HG02642 (cell line): ENCODE measurements around the gene CD22.
"Not testable (repeated sequence)": the region's sequence is repeated elsewhere in the genome, so short reads cannot be mapped to it uniquely, and the experiment has no call there.

ENCODE experiments used
- ATAC-seq: cut with Tn5 transposase; IDR thresholded peaks from one replicate; pipeline ENCODE4 v1.9.1; 2021; ENCODE audit warnings: mild to moderate bottlenecking; ENCODE audit not compliant: unreplicated experiment, poor library complexity

The CD22 gene

DNA sequence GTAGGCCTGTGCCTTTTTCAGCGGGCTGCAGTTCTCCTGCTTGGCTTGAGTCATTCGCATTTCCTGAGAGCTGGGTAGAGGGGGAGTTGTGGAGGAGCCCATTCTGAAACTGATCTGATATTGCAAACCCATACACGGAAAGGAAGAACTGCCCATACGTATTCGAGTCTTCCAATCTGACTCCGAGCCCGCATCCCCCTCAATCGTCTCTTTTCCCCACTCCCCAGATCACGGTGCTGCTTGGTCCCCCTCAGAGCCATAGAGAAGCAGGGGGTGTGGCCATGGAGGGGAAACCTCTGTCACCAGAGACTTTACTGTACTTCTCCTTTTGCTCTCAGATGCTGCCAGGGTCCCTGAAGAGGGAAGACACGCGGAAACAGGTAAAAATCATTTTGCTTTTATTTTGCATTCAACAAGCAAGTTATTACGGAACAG lies at the start of gene CD22:
CD22 (plus strand) TSS at position 337 of the 435 bp plus-strand sequence. CDS start 2,854 bp downstream, outside the sequence.
- no peak for ATAC-seq

- no peak for ATAC-seq
These were observed 49.6 kb upstream of the CD22 start for GRCh38 chr19:35279374-35279773.

DNA sequence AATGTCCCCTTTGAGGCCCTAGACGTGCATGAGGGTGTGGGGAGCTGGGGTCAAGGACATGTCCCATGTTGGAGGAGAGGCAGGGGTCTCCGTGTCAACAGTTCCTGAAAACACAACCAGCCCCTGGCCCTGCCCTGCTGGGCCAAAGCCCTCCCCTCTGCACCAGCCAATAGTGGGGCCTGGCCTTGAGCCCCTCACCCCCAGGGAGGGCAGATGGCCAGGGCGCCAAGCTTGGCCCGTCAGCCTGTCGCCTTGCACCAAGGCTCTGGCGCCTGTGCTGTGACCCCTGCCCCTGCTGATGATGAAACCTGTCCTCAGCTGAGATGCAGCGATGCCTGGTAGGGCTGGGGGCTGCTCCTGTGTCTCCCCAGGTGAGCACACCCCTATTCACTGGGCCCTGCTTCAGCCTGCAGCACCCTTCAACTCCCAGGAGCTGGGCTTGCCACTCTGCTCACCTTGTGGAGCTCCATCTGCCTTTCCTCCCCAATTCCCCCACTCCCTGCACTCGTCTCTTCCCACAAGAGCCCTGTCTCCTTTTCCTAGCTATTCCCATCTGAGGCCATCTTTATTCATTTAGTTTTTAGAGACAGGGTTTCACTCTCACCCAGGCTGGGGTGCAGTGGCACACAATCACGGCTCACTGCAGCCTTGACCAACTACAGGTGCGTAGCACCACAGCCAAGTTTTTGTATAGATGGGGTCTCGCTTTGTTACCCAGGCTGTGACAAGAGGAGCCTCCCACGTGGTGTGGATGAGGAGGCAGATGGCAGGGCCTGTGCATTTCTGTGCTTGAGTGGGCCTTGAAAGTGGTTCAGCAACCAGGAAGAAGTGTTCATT lies 48.8 kb upstream of the CD22 start:
- no peak for ATAC-seq

- no peak for ATAC-seq
These were observed 47.7 kb upstream of the CD22 start for GRCh38 chr19:35281303-35281702.

GRCh38 chr19:35284153-35285094 lies 44.6 kb upstream of the CD22 start:
- ATAC-seq, result no peak

GRCh38 chr19:35285095-35285449 lies 43.9 kb upstream of the CD22 start:
- no peak for ATAC-seq

GRCh38 chr19:35285465-35285864 lies 43.5 kb upstream of the CD22 start:
- not testable (repeated sequence) for ATAC-seq

GRCh38 chr19:35286101-35286500 lies 42.9 kb upstream of the CD22 start:
- ATAC-seq, result not testable (repeated sequence)

DNA sequence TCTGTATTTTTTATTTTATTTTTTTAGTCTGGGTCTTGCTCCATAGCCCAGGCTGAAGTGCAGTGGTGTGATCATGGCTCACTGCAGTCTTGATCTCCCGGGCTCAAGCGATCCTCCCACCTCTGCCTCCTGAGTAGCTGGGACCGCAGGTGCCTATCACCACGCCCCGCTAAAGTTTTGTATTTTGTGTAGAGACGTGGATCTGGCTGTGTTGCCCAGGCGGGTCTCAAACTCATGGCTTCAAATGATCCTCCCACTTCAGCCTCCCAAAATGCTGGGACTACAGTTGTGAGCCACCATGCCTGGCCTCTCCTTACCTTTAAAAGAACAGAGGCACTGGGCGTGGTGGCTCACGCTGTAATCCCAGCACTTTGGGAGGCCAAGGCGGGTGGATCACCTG lies 41.3 kb upstream of the CD22 start:
- ATAC-seq, result no peak

- ATAC-seq, result no peak
These were observed 40.7 kb upstream of the CD22 start for GRCh38 chr19:35288331-35288730.

DNA sequence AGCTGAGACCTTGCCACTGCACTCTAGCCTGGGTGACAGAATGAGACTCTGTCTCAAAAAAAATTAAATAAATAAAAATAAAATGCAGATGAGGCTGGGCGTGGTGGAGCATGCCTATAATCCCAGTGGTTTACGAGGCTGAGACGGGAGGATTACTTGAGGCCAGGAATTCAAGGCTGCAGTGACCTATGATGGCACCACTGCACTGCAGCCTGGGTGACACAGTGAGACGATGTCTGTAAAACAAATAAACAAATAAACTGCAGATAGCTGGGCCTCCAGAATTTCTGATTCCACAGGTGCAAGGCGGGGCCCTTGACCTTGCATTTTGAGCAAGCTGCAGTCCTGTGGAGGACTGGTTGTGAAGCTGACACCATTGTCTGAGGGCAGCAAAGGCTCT lies 40.1 kb upstream of the CD22 start:
- ATAC-seq, result no peak

DNA sequence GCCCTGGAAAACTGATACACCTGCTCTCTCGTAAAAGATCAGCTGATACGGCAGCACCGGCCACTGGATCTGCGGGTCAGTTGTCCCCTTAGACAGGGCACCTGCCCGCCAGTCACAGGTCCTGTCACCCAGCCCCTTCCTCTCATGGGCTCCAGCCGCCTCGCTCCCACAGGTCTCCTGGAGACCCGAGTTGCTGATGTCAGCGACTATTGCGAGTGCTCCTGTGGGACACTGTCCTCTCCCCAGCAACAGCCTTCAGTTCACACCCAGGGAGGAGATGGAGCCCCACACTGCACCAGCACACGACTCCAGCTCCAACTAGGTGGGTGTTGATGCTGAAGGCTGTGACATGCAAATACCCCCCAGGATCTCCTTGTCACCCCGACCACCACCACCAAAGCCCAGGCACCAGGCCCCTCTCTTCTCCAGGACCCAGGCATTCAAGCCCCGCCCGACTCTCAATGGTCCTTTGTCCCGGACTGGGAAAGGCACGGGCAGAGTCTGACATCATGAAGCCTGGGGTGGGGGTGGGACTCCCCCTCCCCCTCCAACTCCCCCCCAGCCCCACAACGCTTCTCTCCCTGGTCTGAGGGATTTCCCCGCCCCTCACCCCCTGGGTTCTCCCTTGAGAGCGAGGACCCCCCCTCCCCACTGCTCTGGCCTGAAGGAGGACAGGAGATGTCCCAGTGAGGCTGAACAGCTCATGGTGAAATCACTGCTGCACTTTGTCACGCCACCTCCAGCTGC lies 38.4 kb upstream of the CD22 start:
- no peak for ATAC-seq

DNA sequence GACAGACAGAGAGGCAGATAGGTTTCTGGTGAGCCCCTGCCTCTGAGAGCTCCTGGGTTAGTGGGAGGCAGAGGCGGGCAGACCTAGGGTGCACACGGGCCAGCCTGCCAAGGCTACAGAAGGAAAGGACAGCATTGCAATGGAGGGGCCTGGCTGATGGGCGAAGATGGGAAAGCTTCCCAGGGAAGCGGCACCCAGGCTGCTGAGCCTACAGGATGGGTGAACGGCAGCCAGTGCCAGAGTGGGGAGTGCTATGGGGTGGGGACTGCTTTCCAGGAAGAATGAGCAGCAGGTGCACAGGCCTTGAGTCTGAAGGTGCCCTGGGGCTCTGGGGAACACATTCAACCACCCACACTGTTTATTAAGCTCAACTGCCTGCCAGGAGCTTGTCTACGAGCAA lies 37.7 kb upstream of the CD22 start:
- ATAC-seq, result no peak

DNA sequence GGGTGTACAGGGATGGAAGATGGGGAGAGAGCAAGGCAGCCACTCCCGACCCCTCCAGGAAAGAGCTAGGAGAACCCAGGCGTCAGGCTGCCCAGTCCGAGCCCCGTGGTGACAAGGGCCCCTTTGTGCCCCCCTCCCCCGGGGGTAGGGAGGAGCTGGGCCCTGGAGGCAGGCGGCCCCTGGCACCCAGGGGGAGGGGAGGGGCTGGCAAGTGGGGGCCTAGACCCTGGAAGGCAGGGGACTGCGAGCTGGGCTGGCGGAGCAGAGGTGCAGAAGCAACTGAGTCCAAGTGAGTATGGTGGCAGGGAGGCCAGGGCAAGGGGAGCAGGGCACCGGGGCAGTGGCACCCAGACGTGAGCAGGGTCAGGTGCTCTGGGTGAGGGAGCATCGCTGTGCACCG lies 37.1 kb upstream of the CD22 start, which contains the start of gene MAG:
MAG (plus strand) TSS at position 246 of the 400 bp plus-strand sequence. CDS start 3,248 bp downstream, outside the sequence.
- no peak for ATAC-seq

- no peak for ATAC-seq
These were observed 36.3 kb upstream of the CD22 start for GRCh38 chr19:35292421-35293362.

DNA sequence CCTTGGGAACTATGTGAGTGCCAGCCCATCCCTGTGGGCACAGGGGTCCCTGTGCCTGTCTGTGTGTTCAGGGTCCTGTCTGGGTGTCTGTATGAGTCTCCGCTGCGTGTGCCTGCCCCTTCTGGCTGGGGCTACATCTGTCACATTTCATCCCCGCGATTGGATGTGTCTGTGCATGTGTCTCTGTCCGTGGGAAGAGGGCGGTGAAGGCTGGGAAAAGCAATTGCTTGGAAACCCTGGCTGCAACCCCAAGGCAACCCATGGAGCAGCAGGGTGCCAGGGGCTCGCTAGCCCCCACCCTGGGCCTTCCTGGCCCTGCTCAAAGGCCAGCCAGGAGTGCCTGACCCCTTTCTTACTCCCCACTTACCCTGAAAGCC lies 35.6 kb upstream of the CD22 start:
- no peak for ATAC-seq

DNA sequence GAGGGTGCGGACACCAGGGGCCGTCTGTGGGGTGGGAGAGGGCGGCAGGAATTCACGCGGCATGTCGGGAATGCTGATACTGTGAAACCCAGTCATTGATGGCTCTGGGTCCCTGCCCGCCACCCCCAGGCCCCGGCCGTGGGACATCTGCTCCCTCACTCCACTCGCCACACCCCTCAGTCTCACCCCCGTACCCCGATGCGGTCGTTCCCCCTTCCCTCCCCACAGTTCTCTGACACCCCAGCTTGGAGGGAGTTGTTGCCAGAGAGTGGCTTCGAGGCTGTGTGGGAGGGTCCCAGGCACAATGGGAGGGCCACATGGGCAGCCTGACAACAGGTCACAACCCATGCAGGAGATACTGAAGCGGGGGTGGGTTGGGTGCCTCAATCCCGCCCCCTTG lies 35.2 kb upstream of the CD22 start:
- no peak for ATAC-seq

GRCh38 chr19:35294328-35294727 lies 34.7 kb upstream of the CD22 start:
- ATAC-seq, result no peak
